ENCODE measurements around the gene FRRS1L.

Gene FRRS1L

GRCh38 chr9:109124121-109124520, 42.9 kb downstream of the FRRS1L start:
- Histone ChIP-seq H3K9ac (ENCODE audit: low read depth, low read length) (no peak overlapping the region), H3K27ac (ENCODE audit: low read length) (no peak overlapping the region), H3K27me3 (ENCODE audit: insufficient read depth, low read length) (no peaks in the 10 kb centered on the region), H3K4me3 (ENCODE audit: low read length) (no peak overlapping the region), H3K4me1 (ENCODE audit: insufficient read depth, low read length) (peaks cover 13% of the 10 kb centered on the region; the same call in 1 of the 2 replicates), H3K36me3 (ENCODE audit: insufficient read depth, low read depth, low read length) (no peaks in the 10 kb centered on the region), H3K9me3 (ENCODE audit: insufficient read depth, low read depth, low read length) (no peaks in the 10 kb centered on the region)

GRCh38 chr9:109122726-109123621, 44.1 kb downstream of the FRRS1L start:
- no peak overlapping the region for H3K9ac ChIP-seq (ENCODE audit: low read depth, low read length)
- no peaks in the 10 kb centered on the region for H3K36me3 ChIP-seq (ENCODE audit: insufficient read depth, low read depth, low read length)
- H3K4me1 ChIP-seq (ENCODE audit: insufficient read depth, low read length) = peaks cover 13% of the 10 kb centered on the region; the same call in 1 of the 2 replicates
- H3K9me3 ChIP-seq (ENCODE audit: insufficient read depth, low read depth, low read length) = no peaks in the 10 kb centered on the region
- no peaks in the 10 kb centered on the region for H3K27me3 ChIP-seq (ENCODE audit: insufficient read depth, low read length)
- no peak overlapping the region for H3K4me3 ChIP-seq (ENCODE audit: low read length)
- no peak overlapping the region for H3K27ac ChIP-seq (ENCODE audit: low read length)

GRCh38 chr9:109121232-109121796, 45.7 kb downstream of the FRRS1L start:
- H3K4me3 ChIP-seq (ENCODE audit: low read length) = peak overlapping the region; percentile 9; the same call in 1 of the 2 replicates
- no peak overlapping the region for H3K27ac ChIP-seq (ENCODE audit: low read length)
- H3K36me3 ChIP-seq (ENCODE audit: insufficient read depth, low read depth, low read length) = peaks cover 5% of the 10 kb centered on the region; the same call in 1 of the 2 replicates
- no peaks in the 10 kb centered on the region for H3K27me3 ChIP-seq (ENCODE audit: insufficient read depth, low read length)
- peaks cover 13% of the 10 kb centered on the region; the same call in 1 of the 2 replicates for H3K4me1 ChIP-seq (ENCODE audit: insufficient read depth, low read length)
- H3K9ac ChIP-seq (ENCODE audit: low read depth, low read length) = peak overlapping the region; percentile 82; the same call in 1 of the 2 replicates
- H3K9me3 ChIP-seq (ENCODE audit: insufficient read depth, low read depth, low read length) = no peaks in the 10 kb centered on the region

GRCh38 chr9:109120204-109120789, 46.8 kb downstream of the FRRS1L start:
- Histone ChIP-seq H3K9ac (ENCODE audit: low read depth, low read length) (peak overlapping the region; percentile 82), H3K4me3 (ENCODE audit: low read length) (peak overlapping the region; percentile 58; the same call in 1 of the 2 replicates), H3K27ac (ENCODE audit: low read length) (no peak overlapping the region), H3K4me1 (ENCODE audit: insufficient read depth, low read length) (peaks cover 13% of the 10 kb centered on the region; the same call in 1 of the 2 replicates), H3K27me3 (ENCODE audit: insufficient read depth, low read length) (no peaks in the 10 kb centered on the region), H3K36me3 (ENCODE audit: insufficient read depth, low read depth, low read length) (peaks cover 5% of the 10 kb centered on the region; the same call in 1 of the 2 replicates), H3K9me3 (ENCODE audit: insufficient read depth, low read depth, low read length) (no peaks in the 10 kb centered on the region)

- Histone ChIP-seq H3K4me1 (ENCODE audit: insufficient read depth, low read length) (peaks cover 14% of the 10 kb centered on the region; the same call in 1 of the 2 replicates), H3K9ac (ENCODE audit: low read depth, low read length) (peak within 1 kb of the TSS; percentile 90), H3K4me3 (ENCODE audit: low read length) (peak within 1 kb of the TSS; percentile 93), H3K9me3 (ENCODE audit: insufficient read depth, low read depth, low read length) (no peaks in the 10 kb centered on the region), H3K27ac (ENCODE audit: low read length) (peak within 1 kb of the TSS; percentile 16), H3K36me3 (ENCODE audit: insufficient read depth, low read depth, low read length) (peaks cover 5% of the 10 kb centered on the region; the same call in 1 of the 2 replicates), H3K27me3 (ENCODE audit: insufficient read depth, low read length) (no peaks in the 10 kb centered on the region)
Measured at GRCh38 chr9:109119439-109120203, 47.4 kb downstream of the FRRS1L start, which contains the start of gene TMEM245. TMEM245 (minus strand) TSS chr9:109119947; CDS start chr9:109119913, 34 bp downstream.

- Histone ChIP-seq H3K27me3 (ENCODE audit: insufficient read depth, low read length) (no peaks in the 10 kb centered on the region), H3K36me3 (ENCODE audit: insufficient read depth, low read depth, low read length) (peaks cover 5% of the 10 kb centered on the region; the same call in 1 of the 2 replicates), H3K4me1 (ENCODE audit: insufficient read depth, low read length) (peaks cover 15% of the 10 kb centered on the region; the same call in 1 of the 2 replicates), H3K27ac (ENCODE audit: low read length) (peak overlapping the region; percentile 16), H3K9me3 (ENCODE audit: insufficient read depth, low read depth, low read length) (no peaks in the 10 kb centered on the region), H3K4me3 (ENCODE audit: low read length) (peak overlapping the region; percentile 93), H3K9ac (ENCODE audit: low read depth, low read length) (peak overlapping the region; percentile 90)
Measured at GRCh38 chr9:109118808-109119438, 48.1 kb downstream of the FRRS1L start.

- H3K4me1 ChIP-seq (ENCODE audit: insufficient read depth, low read length) = peaks cover 15% of the 10 kb centered on the region; the same call in 1 of the 2 replicates
- no peaks in the 10 kb centered on the region for H3K27me3 ChIP-seq (ENCODE audit: insufficient read depth, low read length)
- H3K9ac ChIP-seq (ENCODE audit: low read depth, low read length) = peak overlapping the region; percentile 90
- H3K4me3 ChIP-seq (ENCODE audit: low read length) = peak overlapping the region; percentile 93
- no peak overlapping the region for H3K27ac ChIP-seq (ENCODE audit: low read length)
- H3K36me3 ChIP-seq (ENCODE audit: insufficient read depth, low read depth, low read length) = peaks cover 5% of the 10 kb centered on the region; the same call in 1 of the 2 replicates
- no peaks in the 10 kb centered on the region for H3K9me3 ChIP-seq (ENCODE audit: insufficient read depth, low read depth, low read length)
Measured at GRCh38 chr9:109117856-109118807, 48.9 kb downstream of the FRRS1L start.

- Histone ChIP-seq H3K27ac (ENCODE audit: low read length) (no peak overlapping the region), H3K9ac (ENCODE audit: low read depth, low read length) (no peak overlapping the region), H3K9me3 (ENCODE audit: insufficient read depth, low read depth, low read length) (no peaks in the 10 kb centered on the region), H3K27me3 (ENCODE audit: insufficient read depth, low read length) (no peaks in the 10 kb centered on the region), H3K4me1 (ENCODE audit: insufficient read depth, low read length) (peaks cover 11% of the 10 kb centered on the region; the same call in 1 of the 2 replicates), H3K36me3 (ENCODE audit: insufficient read depth, low read depth, low read length) (peaks cover 5% of the 10 kb centered on the region; the same call in 1 of the 2 replicates), H3K4me3 (ENCODE audit: low read length) (no peak overlapping the region)
Measured at GRCh38 chr9:109115931-109116526, 51.0 kb downstream of the FRRS1L start.

- no peak overlapping the region for H3K9ac ChIP-seq (ENCODE audit: low read depth, low read length)
- H3K27ac ChIP-seq (ENCODE audit: low read length) = no peak overlapping the region
- peaks cover 9% of the 10 kb centered on the region; the same call in 1 of the 2 replicates for H3K4me1 ChIP-seq (ENCODE audit: insufficient read depth, low read length)
- peaks cover 5% of the 10 kb centered on the region; the same call in 1 of the 2 replicates for H3K36me3 ChIP-seq (ENCODE audit: insufficient read depth, low read depth, low read length)
- no peaks in the 10 kb centered on the region for H3K9me3 ChIP-seq (ENCODE audit: insufficient read depth, low read depth, low read length)
- H3K4me3 ChIP-seq (ENCODE audit: low read length) = no peak overlapping the region
- H3K27me3 ChIP-seq (ENCODE audit: insufficient read depth, low read length) = no peaks in the 10 kb centered on the region
Measured at GRCh38 chr9:109114670-109115069, 52.4 kb downstream of the FRRS1L start.

Data from iPS-20b (cell line).